Fibroblast of upper back skin (primary cell): ENCODE data around the gene STK39.
A peak's percentile ranks its signal among the peaks of the same experiment; 100 is the strongest.

Experiments
- DNase-seq: peaks from one replicate; pipeline ENCODE4 v3.0.0-alpha.2; 2013

STK39 gene

GRCh38 chr2:168037778-168038177 lies 209.6 kb downstream of the STK39 start:
- no peak for DNase-seq

DNA sequence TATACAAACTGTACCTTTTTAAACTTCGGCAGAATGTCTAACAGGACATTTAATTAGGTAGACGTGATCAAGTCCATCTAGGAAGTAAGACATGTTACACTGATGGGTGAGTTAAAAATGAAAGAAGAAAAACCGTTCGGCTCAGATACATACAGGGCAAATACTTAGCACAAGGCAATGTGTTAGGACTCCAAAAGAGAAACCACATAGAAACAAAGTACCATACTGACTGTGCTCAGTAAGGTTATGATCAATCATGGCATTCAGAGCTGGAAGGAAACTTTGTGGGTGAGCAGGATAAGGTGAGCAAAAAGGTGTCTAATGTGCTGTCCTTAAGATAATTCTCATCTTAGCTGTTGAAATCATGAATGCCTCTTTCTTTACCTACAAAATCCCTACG lies 211.9 kb downstream of the STK39 start:
- no peak for DNase-seq

DNA sequence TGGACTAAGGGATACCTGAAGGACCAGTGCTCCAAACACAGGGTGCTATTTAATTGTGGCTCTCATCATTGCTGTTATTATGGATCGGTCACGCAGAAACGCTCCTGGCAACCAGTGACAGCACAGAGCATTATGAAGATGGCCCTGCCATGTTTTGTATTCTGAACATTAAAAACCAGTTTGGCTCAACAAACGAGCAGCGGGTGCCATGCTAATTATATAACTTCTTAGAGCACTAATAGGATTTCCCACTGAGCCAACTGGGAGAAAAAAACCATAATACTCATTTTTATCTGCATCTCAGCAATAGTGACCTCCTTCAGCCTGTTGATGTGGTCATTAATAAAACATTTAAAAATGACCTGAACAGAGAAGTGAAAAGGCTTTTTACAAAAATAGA lies 212.8 kb downstream of the STK39 start:
- no peak for DNase-seq

DNA sequence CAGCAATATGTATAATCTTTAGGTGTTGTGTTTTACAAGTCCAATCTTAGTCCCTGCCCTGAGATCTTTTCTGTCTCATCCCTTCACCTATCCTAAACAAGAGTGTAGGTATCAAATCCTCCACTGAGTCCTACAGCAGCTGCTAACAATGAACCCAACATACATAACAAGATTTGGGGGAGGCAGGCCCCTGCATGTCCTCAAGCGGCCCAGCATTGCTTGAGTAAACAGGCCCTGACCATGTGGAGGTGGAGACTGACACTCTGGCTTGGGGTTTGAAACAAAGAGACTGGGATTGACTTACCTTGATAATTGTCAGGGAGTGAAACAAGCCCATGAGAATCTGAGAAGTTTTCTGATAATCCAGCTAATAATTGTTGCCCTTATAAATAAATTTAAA lies 213.4 kb downstream of the STK39 start:
- DNase-seq, result no peak

GRCh38 chr2:168032091-168032490 lies 215.3 kb downstream of the STK39 start:
- DNase-seq, result peak; percentile 8

DNA sequence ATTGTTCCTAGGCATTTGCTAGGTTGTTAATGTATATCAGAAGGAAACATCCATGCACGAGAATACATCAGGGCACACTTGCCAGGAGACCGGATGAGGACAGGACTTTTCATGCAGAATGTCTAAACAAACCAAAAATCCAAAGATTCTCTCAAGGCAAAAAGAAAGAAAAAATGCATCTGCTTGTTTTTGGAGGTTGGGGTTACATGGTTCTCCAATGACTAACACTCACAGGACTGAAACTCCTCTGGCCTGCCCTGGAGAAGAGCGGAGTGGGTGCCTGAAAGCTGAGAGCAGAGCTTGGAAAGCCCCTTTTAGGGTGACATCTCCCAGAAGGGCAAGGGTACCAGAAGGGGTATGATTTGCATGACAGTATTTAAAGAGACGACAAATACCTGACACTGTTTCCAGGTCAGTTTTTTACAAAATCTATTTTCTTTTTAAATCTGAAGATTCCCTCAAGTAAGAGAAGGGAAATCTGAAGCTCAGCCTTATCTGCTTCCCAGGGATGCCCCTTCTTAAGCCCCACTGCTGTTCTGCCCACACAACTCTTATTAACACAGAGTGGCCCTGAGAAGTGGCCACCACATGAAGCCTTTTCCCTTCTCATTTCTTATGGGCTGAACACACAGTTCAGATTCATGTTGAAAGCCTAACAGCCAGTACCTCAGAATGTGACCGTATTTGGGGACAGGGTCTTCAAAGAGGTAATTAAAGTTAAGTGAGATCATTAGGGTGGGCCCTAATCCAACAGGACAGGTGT lies 216.4 kb downstream of the STK39 start:
- DNase-seq, result peak; percentile 60

- peak; percentile 10 for DNase-seq
Measured at GRCh38 chr2:168029071-168029470, 218.3 kb downstream of the STK39 start.

DNA sequence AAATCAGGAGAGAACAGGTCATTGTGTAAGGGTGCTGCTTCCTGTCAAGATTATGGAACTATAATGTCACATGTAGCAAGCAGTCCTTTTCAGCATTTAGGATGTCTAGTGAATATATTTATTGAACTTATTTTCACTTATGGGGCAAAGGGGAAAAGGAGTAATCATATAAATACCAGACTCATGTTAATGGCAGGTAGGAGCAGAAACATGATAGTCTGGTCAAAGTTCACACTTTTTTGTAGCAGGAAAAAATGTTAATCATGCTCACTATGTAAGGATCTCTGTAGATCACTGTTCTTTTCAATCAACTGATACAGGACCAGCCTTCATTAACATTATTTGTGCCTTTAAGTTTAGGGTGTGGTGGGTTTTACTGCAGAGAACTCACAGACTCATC lies 219.0 kb downstream of the STK39 start:
- no peak for DNase-seq

DNA sequence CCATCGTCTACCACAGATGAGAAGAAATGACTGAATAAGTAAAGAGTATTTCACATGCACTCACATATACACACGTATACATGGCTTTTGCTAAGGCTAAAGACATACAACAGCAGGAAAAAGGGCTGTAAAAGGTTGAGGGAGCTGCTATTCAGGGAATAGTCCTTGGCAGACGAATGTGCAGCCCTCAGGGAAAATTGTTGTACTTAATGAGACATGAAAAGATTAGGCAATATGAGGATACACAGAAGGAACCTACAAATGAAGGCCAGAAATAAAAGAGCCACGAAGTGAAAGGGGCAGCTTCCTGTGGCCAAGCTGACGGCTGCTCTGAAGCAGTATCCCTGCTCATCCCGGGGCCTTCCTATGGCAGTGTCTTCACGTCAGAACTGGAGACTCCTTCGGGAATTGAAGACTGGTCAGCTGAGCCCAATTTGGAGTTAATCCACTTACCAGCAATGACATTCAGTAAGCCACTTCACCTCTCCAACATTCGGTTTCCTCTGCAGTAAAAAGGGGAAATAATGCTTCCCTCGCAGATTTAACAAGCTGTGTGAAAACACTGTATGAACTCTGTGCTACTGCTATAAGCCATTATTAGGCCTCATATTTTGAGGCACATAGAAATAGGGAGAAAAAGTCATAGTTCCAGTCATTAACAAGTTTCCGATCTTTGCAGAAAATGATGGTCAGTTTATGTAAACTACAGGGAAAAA lies 221.8 kb downstream of the STK39 start:
- no peak for DNase-seq

GRCh38 chr2:168024459-168024858 lies 222.9 kb downstream of the STK39 start:
- DNase-seq, result no peak

GRCh38 chr2:168021800-168022587 lies 225.4 kb downstream of the STK39 start:
- no peak for DNase-seq

- DNase-seq, result no peak
Measured at GRCh38 chr2:168015274-168015953, 232.0 kb downstream of the STK39 start.

- DNase-seq, result no peak
Measured at GRCh38 chr2:168009900-168010299, 237.5 kb downstream of the STK39 start.

DNA sequence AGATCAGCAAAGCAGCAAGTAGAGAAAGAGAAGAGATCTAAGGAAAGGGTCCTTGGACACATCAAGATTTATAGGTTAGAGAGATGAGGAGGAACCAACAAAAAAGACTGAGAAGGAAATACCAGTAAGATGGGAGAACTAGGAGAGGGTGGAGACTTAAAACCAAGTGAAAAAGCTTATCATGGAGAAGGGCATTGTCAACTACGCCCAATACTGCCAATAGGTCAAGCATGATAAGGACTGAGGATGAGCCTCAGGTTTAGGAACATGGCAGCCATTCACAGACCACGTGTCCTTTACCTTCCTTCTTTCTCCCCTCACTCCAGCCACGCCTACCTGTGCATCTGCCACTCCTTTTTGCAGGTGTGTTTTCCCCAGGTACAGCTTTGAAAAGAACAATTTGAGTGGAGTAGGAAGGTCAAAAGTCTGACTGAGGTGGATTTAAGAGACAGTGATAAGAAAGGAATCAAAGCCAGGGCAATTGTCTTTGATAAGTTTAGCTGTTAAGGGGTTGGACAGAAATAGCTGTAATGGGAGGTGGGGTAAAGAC lies 238.7 kb downstream of the STK39 start:
- DNase-seq, result no peak

GRCh38 chr2:168006498-168006897 lies 240.9 kb downstream of the STK39 start:
- DNase-seq, result no peak

GRCh38 chr2:168005586-168005985 lies 241.8 kb downstream of the STK39 start:
- no peak for DNase-seq

- DNase-seq, result no peak
Measured at GRCh38 chr2:168003876-168004275, 243.5 kb downstream of the STK39 start.

DNA sequence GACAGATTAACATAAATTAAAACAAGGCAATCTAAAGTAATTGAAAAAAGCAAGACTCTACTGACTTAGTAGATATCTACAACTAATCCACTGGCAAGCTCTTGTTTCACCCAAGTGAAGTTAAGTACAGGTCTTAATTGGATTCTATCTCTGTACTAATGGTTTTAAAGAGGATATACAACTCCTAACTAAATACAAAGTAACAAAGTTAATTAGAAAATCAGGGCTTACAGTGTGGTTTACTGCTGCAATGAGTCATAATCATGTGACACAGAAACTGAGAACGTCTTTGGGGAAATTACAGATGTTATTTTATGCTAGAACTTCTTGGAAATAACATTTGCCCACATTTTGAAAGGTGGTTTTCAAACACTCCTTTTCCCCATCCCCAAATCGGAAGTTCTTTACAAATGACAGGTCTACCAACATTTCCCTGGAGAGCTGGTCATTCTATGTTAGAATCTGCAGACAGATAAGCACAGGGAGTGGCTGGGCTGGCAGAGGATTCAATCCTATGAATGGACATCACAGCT lies 245.3 kb downstream of the STK39 start:
- peak; percentile 25 for DNase-seq

DNA sequence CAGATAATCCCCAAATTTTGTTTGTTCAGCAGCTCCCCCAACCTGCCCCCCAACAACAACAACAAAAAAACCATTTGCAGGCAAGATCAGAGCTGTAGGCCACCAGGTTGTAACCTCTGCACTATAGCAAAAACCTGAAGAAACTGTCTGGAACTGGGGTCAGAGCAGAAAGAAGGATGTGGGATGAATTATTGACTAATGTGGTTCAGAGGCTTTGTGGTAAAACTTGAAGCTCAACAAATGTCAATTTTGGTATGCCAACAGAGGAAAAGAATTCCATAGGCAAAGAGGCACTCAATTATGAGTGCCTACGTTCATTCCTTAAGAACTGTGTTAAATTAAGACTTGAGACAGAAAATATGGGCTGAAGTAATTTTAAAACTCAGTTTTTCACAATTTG lies 255.1 kb downstream of the STK39 start:
- no peak for DNase-seq

DNA sequence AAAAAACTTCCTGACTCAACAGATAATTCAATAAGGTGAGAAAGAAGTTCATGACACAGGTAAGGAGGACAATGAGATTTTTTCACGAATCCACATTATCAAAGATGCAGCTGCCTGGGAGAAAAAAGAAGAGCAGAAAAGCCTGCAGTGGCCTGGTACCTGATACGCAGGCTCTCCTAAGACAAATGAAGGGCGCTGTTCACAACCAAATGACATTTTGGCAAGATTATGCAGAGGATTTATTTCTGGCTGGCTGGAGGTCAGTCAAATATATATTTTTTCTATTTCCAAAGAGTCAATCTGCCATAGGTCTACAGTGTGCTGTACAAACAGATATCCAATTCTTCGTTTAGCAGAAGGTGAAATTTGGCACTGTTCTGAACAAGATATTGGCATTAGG lies 257.3 kb downstream of the STK39 start:
- DNase-seq, result no peak

GRCh38 chr2:167988296-167988695 lies 259.1 kb downstream of the STK39 start:
- DNase-seq, result no peak

DNA sequence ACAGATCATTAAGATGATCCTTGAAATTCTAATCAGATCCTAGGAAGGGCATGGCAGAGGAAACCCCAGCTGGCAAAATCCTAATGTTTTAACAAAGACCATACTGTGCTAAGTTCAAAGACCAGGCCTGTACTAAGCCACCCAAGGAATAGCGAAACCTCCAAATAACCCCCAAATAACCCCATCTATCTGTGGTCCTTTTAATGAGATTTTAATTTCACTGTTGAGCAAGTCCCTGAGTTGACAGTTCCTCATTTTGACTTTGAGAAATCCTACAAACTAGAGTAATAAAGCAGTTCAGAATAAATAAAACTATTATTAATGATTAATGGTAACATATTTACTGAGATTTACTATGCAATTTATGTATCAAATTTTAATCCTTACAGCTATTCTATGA lies 259.8 kb downstream of the STK39 start:
- DNase-seq, result no peak

GRCh38 chr2:167987026-167987425 lies 260.4 kb downstream of the STK39 start:
- no peak for DNase-seq
